ENCODE data around the gene TEF. TPM values are rescaled to one million over a fixed set of nuclear protein-coding genes. Genes with fewer than 3 reads are reported as not detected.
A peak's percentile ranks its signal among the peaks of the same experiment; 100 is the strongest.

The TEF gene
- total RNA-seq (2014; rRNA removed; shearing (Covaris generic)): 6.0 and 7.4 TPM in 2 replicates

- H3K27me3 ChIP-seq: no peaks in the 10 kb centered on the region
- peak; percentile 98 to 99 for DNase-seq
Observed at GRCh38 chr22:41381329-41382097, at the start of gene TEF. TEF (plus strand) TSS chr22:41381942; CDS start chr22:41382045, 103 bp downstream.

GRCh38 chr22:41332217-41332939 is 49.4 kb upstream of the TEF start:
- peaks cover 2% of the 10 kb centered on the region; the same call in 1 of the 2 replicates for H3K36me3 ChIP-seq

More at GRCh38 chr22:41381329-41382097, at the start of gene TEF:
- Histone ChIP-seq H3K27ac (peak within 1 kb of the TSS; percentile 86), H3K4me1 (no peaks in the 10 kb centered on the region), H3K36me3 (no peaks in the 10 kb centered on the region), H3K9me3 (replicated peaks) (no peaks in the 10 kb centered on the region), H3K4me3 (peak within 1 kb of the TSS; percentile 66)

GRCh38 chr22:41333806-41334205 is 47.9 kb upstream of the TEF start:
- Histone ChIP-seq H3K27me3 (no peaks in the 10 kb centered on the region), H3K27ac (no peak overlapping the region), H3K36me3 (no peaks in the 10 kb centered on the region; the same call in 1 of the 2 replicates), H3K9me3 (replicated peaks) (no peaks in the 10 kb centered on the region), H3K4me1 (no peaks in the 10 kb centered on the region), H3K4me3 (no peak overlapping the region)
- DNase-seq: no peak

More at GRCh38 chr22:41332217-41332939, 49.4 kb upstream of the TEF start:
- no peak overlapping the region for H3K27ac ChIP-seq
- H3K4me1 ChIP-seq: no peaks in the 10 kb centered on the region
- no peak overlapping the region for H3K4me3 ChIP-seq
- no peaks in the 10 kb centered on the region for H3K9me3 ChIP-seq (replicated peaks)
- DNase-seq: no peak
- H3K27me3 ChIP-seq: no peaks in the 10 kb centered on the region

- no peak for DNase-seq
- Histone ChIP-seq H3K9me3 (replicated peaks) (no peaks in the 10 kb centered on the region), H3K4me1 (no peaks in the 10 kb centered on the region), H3K27ac (no peak overlapping the region), H3K36me3 (no peaks in the 10 kb centered on the region; the same call in 1 of the 2 replicates), H3K27me3 (no peaks in the 10 kb centered on the region), H3K4me3 (no peak overlapping the region)
Observed at GRCh38 chr22:41334215-41334614, 47.5 kb upstream of the TEF start.

GRCh38 chr22:41334951-41335635 is 46.6 kb upstream of the TEF start:
- Histone ChIP-seq H3K4me1 (no peaks in the 10 kb centered on the region), H3K27me3 (no peaks in the 10 kb centered on the region), H3K36me3 (no peaks in the 10 kb centered on the region; the same call in 1 of the 2 replicates), H3K4me3 (no peak overlapping the region), H3K27ac (no peak overlapping the region), H3K9me3 (replicated peaks) (no peaks in the 10 kb centered on the region)
- DNase-seq: no peak

- DNase-seq: no peak
- H3K27me3 ChIP-seq: no peaks in the 10 kb centered on the region
- H3K27ac ChIP-seq: no peak overlapping the region
- H3K4me3 ChIP-seq: no peak overlapping the region
- no peaks in the 10 kb centered on the region for H3K4me1 ChIP-seq
- H3K9me3 ChIP-seq (replicated peaks): no peaks in the 10 kb centered on the region
- H3K36me3 ChIP-seq: no peaks in the 10 kb centered on the region; the same call in 1 of the 2 replicates
Observed at GRCh38 chr22:41338614-41339212, 43.0 kb upstream of the TEF start.

GRCh38 chr22:41339823-41340222 is 41.9 kb upstream of the TEF start:
- Histone ChIP-seq H3K4me1 (no peaks in the 10 kb centered on the region), H3K9me3 (replicated peaks) (no peaks in the 10 kb centered on the region), H3K4me3 (no peak overlapping the region), H3K27ac (no peak overlapping the region), H3K27me3 (no peaks in the 10 kb centered on the region), H3K36me3 (no peaks in the 10 kb centered on the region; the same call in 1 of the 2 replicates)
- no peak for DNase-seq

- peak in 1 of 2 experiments; percentile 13 for DNase-seq
- Histone ChIP-seq H3K4me3 (no peak overlapping the region), H3K27ac (no peak overlapping the region), H3K27me3 (no peaks in the 10 kb centered on the region), H3K4me1 (no peaks in the 10 kb centered on the region), H3K36me3 (no peaks in the 10 kb centered on the region; the same call in 1 of the 2 replicates), H3K9me3 (replicated peaks) (no peaks in the 10 kb centered on the region)
Observed at GRCh38 chr22:41340357-41340756, 41.4 kb upstream of the TEF start.

- H3K4me1 ChIP-seq: no peaks in the 10 kb centered on the region
- no peak overlapping the region for H3K4me3 ChIP-seq
- H3K27ac ChIP-seq: no peak overlapping the region
- H3K36me3 ChIP-seq: no peaks in the 10 kb centered on the region; the same call in 1 of the 2 replicates
- no peaks in the 10 kb centered on the region for H3K27me3 ChIP-seq
- DNase-seq: no peak
- H3K9me3 ChIP-seq (replicated peaks): no peaks in the 10 kb centered on the region
Observed at GRCh38 chr22:41341012-41341411, 40.7 kb upstream of the TEF start.

- no peaks in the 10 kb centered on the region; the same call in 1 of the 2 replicates for H3K36me3 ChIP-seq
- no peaks in the 10 kb centered on the region for H3K9me3 ChIP-seq (replicated peaks)
- no peaks in the 10 kb centered on the region for H3K27me3 ChIP-seq
- no peaks in the 10 kb centered on the region for H3K4me1 ChIP-seq
- no peak overlapping the region for H3K27ac ChIP-seq
- no peak overlapping the region for H3K4me3 ChIP-seq
- no peak for DNase-seq
Observed at GRCh38 chr22:41341990-41342389, 39.8 kb upstream of the TEF start.

GRCh38 chr22:41343300-41343699 is 38.4 kb upstream of the TEF start:
- no peaks in the 10 kb centered on the region for H3K27me3 ChIP-seq
- no peak overlapping the region for H3K4me3 ChIP-seq
- peaks cover 2% of the 10 kb centered on the region; the same call in 1 of the 2 replicates for H3K36me3 ChIP-seq
- H3K9me3 ChIP-seq (replicated peaks): no peaks in the 10 kb centered on the region
- H3K27ac ChIP-seq: no peak overlapping the region
- no peak for DNase-seq
- no peaks in the 10 kb centered on the region for H3K4me1 ChIP-seq

- DNase-seq: no peak
- Histone ChIP-seq H3K4me3 (no peak overlapping the region), H3K4me1 (no peaks in the 10 kb centered on the region), H3K9me3 (replicated peaks) (no peaks in the 10 kb centered on the region), H3K27ac (no peak overlapping the region), H3K36me3 (peaks cover 2% of the 10 kb centered on the region; the same call in 1 of the 2 replicates), H3K27me3 (no peaks in the 10 kb centered on the region)
Observed at GRCh38 chr22:41343717-41344116, 38.0 kb upstream of the TEF start.

- Histone ChIP-seq H3K27ac (no peak overlapping the region), H3K4me1 (no peaks in the 10 kb centered on the region), H3K4me3 (no peak overlapping the region), H3K36me3 (peaks cover 2% of the 10 kb centered on the region; the same call in 1 of the 2 replicates), H3K9me3 (replicated peaks) (no peaks in the 10 kb centered on the region), H3K27me3 (no peaks in the 10 kb centered on the region)
- no peak for DNase-seq
Observed at GRCh38 chr22:41344189-41344788, 37.5 kb upstream of the TEF start.

GRCh38 chr22:41345807-41346335 is 35.9 kb upstream of the TEF start:
- Histone ChIP-seq H3K9me3 (replicated peaks) (no peaks in the 10 kb centered on the region), H3K36me3 (peaks cover 2% of the 10 kb centered on the region; the same call in 1 of the 2 replicates), H3K27ac (no peak overlapping the region), H3K4me3 (no peak overlapping the region), H3K27me3 (no peaks in the 10 kb centered on the region), H3K4me1 (no peaks in the 10 kb centered on the region)
- no peak for DNase-seq
